Measurements from ENCODE around the gene LPP.

The LPP gene

GRCh38 chr3:188817935-188818269, 663.9 kb downstream of the LPP start:
- TF ChIP-seq POLR2A (IDR thresholded peaks at IDR 0.05; ENCODE audit: low read depth, low read length) (no peak), POLR2AphosphoS5 (IDR thresholded peaks at IDR 0.05; ENCODE audit: low read depth, low read length) (no peak), TAF1 (IDR thresholded peaks at IDR 0.05; ENCODE audit: borderline replicate concordance, low read depth, low read length) (no peak)
- DNase-seq (ENCODE audit: insufficient read length) (no peak), FAIRE-seq (no peak)

DNA sequence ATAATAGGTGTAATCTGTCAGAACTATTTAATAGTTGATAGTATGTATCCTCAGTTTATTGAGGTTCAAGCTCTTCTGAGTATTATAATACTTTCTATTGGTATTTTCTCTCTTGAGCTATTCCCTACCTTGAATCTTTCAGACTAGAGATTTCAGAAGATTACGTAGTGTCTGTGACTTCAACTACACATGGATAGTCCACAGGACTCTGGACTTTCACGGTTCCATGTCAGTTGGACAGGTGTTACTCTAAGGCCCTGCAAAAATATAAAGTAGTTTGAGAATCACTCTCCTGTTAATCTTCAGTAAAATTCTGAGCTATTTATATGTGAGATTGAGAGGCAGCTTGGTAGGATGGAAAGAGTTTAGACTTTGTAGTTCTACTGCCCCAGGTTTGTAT, 664.3 kb downstream of the LPP start:
- no peak for TF ChIP-seq POLR2AphosphoS5 (IDR thresholded peaks at IDR 0.05; ENCODE audit: low read depth, low read length)
- no peak for TF ChIP-seq POLR2A (IDR thresholded peaks at IDR 0.05; ENCODE audit: low read depth, low read length)
- TF ChIP-seq TAF1 (IDR thresholded peaks at IDR 0.05; ENCODE audit: borderline replicate concordance, low read depth, low read length), result no peak
- no peak for FAIRE-seq
- DNase-seq (ENCODE audit: insufficient read length), result no peak

- TF ChIP-seq TAF1 (IDR thresholded peaks at IDR 0.05; ENCODE audit: borderline replicate concordance, low read depth, low read length) (no peak), POLR2A (IDR thresholded peaks at IDR 0.05; ENCODE audit: low read depth, low read length) (no peak), POLR2AphosphoS5 (IDR thresholded peaks at IDR 0.05; ENCODE audit: low read depth, low read length) (no peak)
- FAIRE-seq (no peak), DNase-seq (ENCODE audit: insufficient read length) (no peak)
Observed at GRCh38 chr3:188819939-188820338, 666.0 kb downstream of the LPP start.

DNA sequence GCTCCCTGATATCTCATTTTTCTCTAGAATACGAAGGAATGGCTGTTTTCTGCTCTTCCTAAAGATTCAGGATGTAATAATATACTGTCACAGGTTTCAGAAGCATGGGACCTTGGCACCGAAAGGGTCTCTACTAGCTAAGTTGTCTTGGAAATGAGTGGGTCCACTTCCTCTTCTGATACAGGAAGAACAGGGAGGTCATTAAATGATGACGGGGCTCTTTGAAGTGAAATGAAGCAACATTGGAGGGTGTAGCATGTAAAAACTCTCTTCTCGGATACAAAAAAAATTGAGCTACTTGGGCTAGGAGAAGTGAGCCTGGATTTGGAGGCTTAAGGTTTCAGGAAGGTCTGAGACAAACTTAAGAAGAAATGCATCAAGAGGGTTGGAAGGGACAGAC, 668.0 kb downstream of the LPP start:
- no peak for FAIRE-seq
- no peak for DNase-seq (ENCODE audit: insufficient read length)
- TF ChIP-seq POLR2A (IDR thresholded peaks at IDR 0.05; ENCODE audit: low read depth, low read length), result no peak
- TF ChIP-seq POLR2AphosphoS5 (IDR thresholded peaks at IDR 0.05; ENCODE audit: low read depth, low read length), result no peak
- TF ChIP-seq TAF1 (IDR thresholded peaks at IDR 0.05; ENCODE audit: borderline replicate concordance, low read depth, low read length), result no peak

DNA sequence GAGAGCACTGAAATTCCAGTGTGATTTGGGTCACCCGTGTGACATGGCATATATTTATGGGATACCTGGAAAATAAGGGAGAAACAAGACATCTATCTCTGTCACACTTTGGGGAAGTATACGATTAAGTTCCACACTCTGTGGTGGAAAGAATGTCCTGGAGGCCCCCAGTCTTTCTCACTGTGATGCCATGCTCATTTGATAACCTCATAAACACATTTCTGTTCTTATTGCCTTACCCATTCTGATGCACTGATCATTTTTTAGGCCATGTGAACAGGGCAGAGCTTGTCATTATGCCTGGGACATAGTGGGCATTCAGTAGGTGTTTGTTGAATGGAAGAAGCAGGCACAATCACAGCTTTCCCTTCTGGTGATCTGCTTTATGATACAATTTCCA, 668.5 kb downstream of the LPP start:
- no peak for DNase-seq (ENCODE audit: insufficient read length)
- no peak for FAIRE-seq
- no peak for TF ChIP-seq POLR2AphosphoS5 (IDR thresholded peaks at IDR 0.05; ENCODE audit: low read depth, low read length)
- TF ChIP-seq TAF1 (IDR thresholded peaks at IDR 0.05; ENCODE audit: borderline replicate concordance, low read depth, low read length), result no peak
- TF ChIP-seq POLR2A (IDR thresholded peaks at IDR 0.05; ENCODE audit: low read depth, low read length), result no peak

- FAIRE-seq (no peak), DNase-seq (ENCODE audit: insufficient read length) (no peak)
- no peak for TF ChIP-seq TAF1 (IDR thresholded peaks at IDR 0.05; ENCODE audit: borderline replicate concordance, low read depth, low read length)
- no peak for TF ChIP-seq POLR2AphosphoS5 (IDR thresholded peaks at IDR 0.05; ENCODE audit: low read depth, low read length)
- TF ChIP-seq POLR2A (IDR thresholded peaks at IDR 0.05; ENCODE audit: low read depth, low read length), result no peak
Observed at GRCh38 chr3:188824566-188824965, 670.6 kb downstream of the LPP start.

DNA sequence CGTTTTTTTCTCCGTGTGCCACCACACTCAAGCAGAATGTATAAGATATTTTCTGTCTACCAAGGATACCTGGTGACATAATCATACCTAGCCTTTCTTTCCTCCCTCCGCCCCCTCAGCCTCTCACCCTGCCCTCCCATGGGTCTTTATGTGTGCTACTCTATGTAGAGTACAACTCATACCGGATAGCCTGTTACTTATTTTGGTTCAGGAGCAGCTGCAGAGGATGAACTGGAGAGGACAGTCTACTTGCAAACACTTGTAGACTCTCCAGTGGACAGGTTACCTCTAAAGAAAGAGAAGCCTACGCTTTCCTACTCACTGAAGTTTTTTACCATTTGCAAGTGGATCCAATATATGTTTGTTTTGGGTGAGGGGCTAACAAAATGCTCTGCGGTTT, 671.9 kb downstream of the LPP start:
- TF ChIP-seq TAF1 (IDR thresholded peaks at IDR 0.05; ENCODE audit: borderline replicate concordance, low read depth, low read length) (no peak), POLR2AphosphoS5 (IDR thresholded peaks at IDR 0.05; ENCODE audit: low read depth, low read length) (no peak), POLR2A (IDR thresholded peaks at IDR 0.05; ENCODE audit: low read depth, low read length) (no peak)
- FAIRE-seq (no peak), DNase-seq (ENCODE audit: insufficient read length) (no peak)

DNA sequence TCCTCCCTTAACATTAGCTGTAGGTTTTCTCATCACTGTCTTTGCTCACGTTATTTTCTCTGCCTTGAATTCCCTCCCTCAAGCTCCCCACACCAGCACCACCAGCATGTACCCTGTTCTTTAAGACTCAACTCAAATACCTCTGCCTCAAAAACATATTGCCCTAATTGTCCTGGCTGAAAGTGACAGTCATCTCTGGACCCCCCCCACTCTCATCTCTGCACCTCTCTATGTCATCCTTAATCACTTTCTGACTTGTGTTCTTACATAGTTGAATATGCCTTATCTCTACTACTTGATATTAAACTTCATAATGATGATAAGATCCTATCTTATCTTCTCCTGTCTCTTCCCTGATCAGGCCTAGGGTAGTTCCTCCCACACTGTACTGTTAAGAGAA, 672.6 kb downstream of the LPP start:
- no peak for TF ChIP-seq POLR2AphosphoS5 (IDR thresholded peaks at IDR 0.05; ENCODE audit: low read depth, low read length)
- no peak for TF ChIP-seq POLR2A (IDR thresholded peaks at IDR 0.05; ENCODE audit: low read depth, low read length)
- TF ChIP-seq TAF1 (IDR thresholded peaks at IDR 0.05; ENCODE audit: borderline replicate concordance, low read depth, low read length), result no peak
- DNase-seq (ENCODE audit: insufficient read length) (no peak), FAIRE-seq (no peak)

DNA sequence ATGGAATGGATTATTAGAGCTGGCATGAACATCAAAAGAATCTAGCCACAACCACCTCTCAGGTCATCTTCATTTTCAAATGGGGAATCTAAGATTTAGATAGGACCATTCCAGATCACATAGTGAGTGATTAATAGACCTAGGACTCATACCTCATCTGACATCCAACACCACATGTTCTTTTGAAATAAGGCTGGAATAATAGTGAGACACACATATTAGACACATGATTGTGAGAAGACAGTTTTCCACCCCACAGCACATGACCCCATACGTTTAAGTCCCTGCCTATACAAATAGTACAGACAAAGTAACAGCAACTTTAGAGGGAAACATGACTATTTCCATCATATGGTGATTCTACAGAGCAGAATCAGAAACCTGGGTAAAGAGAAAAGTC, 673.1 kb downstream of the LPP start:
- no peak for FAIRE-seq
- TF ChIP-seq POLR2AphosphoS5 (IDR thresholded peaks at IDR 0.05; ENCODE audit: low read depth, low read length), result no peak
- TF ChIP-seq POLR2A (IDR thresholded peaks at IDR 0.05; ENCODE audit: low read depth, low read length), result no peak
- TF ChIP-seq TAF1 (IDR thresholded peaks at IDR 0.05; ENCODE audit: borderline replicate concordance, low read depth, low read length), result no peak
- no peak for DNase-seq (ENCODE audit: insufficient read length)

GRCh38 chr3:188827576-188827975, 673.6 kb downstream of the LPP start:
- FAIRE-seq (no peak), DNase-seq (ENCODE audit: insufficient read length) (no peak)
- no peak for TF ChIP-seq TAF1 (IDR thresholded peaks at IDR 0.05; ENCODE audit: borderline replicate concordance, low read depth, low read length)

DNA sequence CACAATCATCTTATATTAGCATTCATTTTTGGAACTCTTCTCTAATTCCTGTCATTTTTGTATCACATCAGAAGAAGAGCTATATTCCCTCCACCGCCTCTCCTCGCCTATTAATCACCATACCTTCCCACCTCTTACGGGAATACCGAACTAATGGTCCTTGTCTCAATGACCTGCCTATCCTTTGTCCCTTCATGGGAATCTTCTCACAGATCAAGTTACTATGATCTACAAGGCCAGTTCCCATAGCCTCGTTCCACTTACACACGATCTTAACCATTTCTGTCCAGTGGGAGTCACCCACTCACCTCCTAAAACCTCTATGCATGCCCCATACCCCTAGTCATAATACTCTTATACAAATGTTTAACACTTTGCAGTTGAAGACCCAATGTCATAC, 675.2 kb downstream of the LPP start:
- no peak for DNase-seq (ENCODE audit: insufficient read length)
- no peak for FAIRE-seq
- TF ChIP-seq TAF1 (IDR thresholded peaks at IDR 0.05; ENCODE audit: borderline replicate concordance, low read depth, low read length), result no peak
- no peak for TF ChIP-seq POLR2AphosphoS5 (IDR thresholded peaks at IDR 0.05; ENCODE audit: low read depth, low read length)
- TF ChIP-seq POLR2A (IDR thresholded peaks at IDR 0.05; ENCODE audit: low read depth, low read length), result no peak

DNA sequence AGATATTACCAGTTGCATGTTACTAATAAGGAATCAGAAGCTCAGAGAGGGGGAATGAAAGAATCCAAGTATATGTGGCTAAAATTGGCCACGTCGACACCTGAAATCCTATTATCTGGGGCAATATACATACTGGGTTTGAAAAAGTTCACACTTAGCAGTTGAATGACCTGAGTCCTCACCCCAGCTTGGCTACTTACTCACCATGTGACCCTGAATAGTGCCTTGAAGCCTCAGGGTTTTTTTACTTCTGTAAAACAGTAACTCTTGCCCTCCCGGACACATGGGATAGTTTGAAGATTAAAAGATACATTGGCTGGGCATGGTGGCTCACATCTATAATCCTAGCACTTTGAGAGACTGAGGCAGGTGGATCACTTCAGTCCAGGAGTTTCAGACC, 675.6 kb downstream of the LPP start:
- DNase-seq (ENCODE audit: insufficient read length) (no peak), FAIRE-seq (no peak)
- TF ChIP-seq TAF1 (IDR thresholded peaks at IDR 0.05; ENCODE audit: borderline replicate concordance, low read depth, low read length) (no peak), POLR2AphosphoS5 (IDR thresholded peaks at IDR 0.05; ENCODE audit: low read depth, low read length) (no peak), POLR2A (IDR thresholded peaks at IDR 0.05; ENCODE audit: low read depth, low read length) (no peak)

DNA sequence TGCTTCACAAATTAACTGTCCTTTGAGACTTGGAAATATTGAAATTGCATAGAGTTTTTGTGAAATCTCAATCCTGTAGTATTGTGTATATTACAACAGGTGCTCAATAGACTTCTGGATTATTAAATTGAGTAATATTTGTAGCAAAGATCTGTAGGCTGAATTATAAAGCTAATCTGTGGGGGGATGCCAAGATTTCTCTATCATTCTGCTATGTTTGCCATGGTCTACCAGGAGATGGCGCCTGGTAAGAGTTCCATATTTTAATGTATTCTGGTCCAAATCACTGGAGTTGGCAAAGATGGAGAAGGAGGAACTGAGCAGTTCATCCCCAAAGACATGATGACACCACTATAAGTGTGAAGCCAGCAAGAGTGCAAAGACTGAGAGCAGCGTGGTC, 676.9 kb downstream of the LPP start:
- TF ChIP-seq TAF1 (IDR thresholded peaks at IDR 0.05; ENCODE audit: borderline replicate concordance, low read depth, low read length) (no peak), POLR2A (IDR thresholded peaks at IDR 0.05; ENCODE audit: low read depth, low read length) (no peak), POLR2AphosphoS5 (IDR thresholded peaks at IDR 0.05; ENCODE audit: low read depth, low read length) (no peak)
- FAIRE-seq (no peak), DNase-seq (ENCODE audit: insufficient read length) (no peak)
